Endodermal cell (in vitro differentiated cells): ENCODE measurements around the gene LPP. TPM values are rescaled to one million over a fixed set of nuclear protein-coding genes. Genes with fewer than 3 reads are reported as not detected.

Experiments used
- DNase-seq: peaks from one replicate; pipeline ENCODE4 v3.0.0-alpha.2; 2017
- H3K27ac ChIP-seq: 2 replicates; pipeline ENCODE4 v1.5.1; 2013; ENCODE audit warnings: mild to moderate bottlenecking, low read depth, low read length, moderate library complexity
- H3K27me3 ChIP-seq: 2 replicates; pipeline ENCODE4 v1.6.1; 2013; ENCODE audit warnings: mild to moderate bottlenecking, low read length, moderate library complexity; ENCODE audit not compliant: insufficient read depth, control insufficient read depth, poor library complexity, severe bottlenecking
- H3K36me3 ChIP-seq: 2 replicates; pipeline ENCODE4 v1.7.0; 2013; ENCODE audit warnings: mild to moderate bottlenecking, low read length, moderate library complexity; ENCODE audit not compliant: control insufficient read depth, insufficient read depth
- H3K4me1 ChIP-seq: one replicate; pipeline ENCODE4 v1.7.0; 2013; ENCODE audit warnings: low read length; ENCODE audit not compliant: control insufficient read depth, insufficient read depth
- H3K4me3 ChIP-seq: 2 replicates; pipeline ENCODE4 v1.5.1; 2013; ENCODE audit warnings: mild to moderate bottlenecking, low read length, moderate library complexity
- H3K9ac ChIP-seq: 2 replicates; pipeline ENCODE4 v1.6.1; 2013; ENCODE audit warnings: mild to moderate bottlenecking, low read length, moderate library complexity; ENCODE audit not compliant: poor library complexity, severe bottlenecking; ENCODE audit errors: extremely low read depth
- H3K9me3 ChIP-seq: 2 replicates; pipeline ENCODE4 v1.6.1; 2013; ENCODE audit warnings: mild to moderate bottlenecking, low read length, moderate library complexity; ENCODE audit not compliant: control insufficient read depth
- H3K27ac Mint-ChIP-seq: 2 replicates; pipeline ENCODE4 v1.8.0; 2020; ENCODE audit warnings: mixed read lengths
- H3K27me3 Mint-ChIP-seq: 2 replicates; pipeline ENCODE4 v1.8.0; 2021; ENCODE audit warnings: mild to moderate bottlenecking, mixed read lengths; ENCODE audit not compliant: insufficient read depth
- H3K36me3 Mint-ChIP-seq: 2 replicates; pipeline ENCODE4 v1.8.0; 2020; ENCODE audit warnings: low read depth, mixed read lengths
- H3K4me1 Mint-ChIP-seq: 2 replicates; pipeline ENCODE4 v1.8.0; 2020; ENCODE audit warnings: mixed read lengths
- H3K4me3 Mint-ChIP-seq: 2 replicates; pipeline ENCODE4 v1.8.0; 2020; ENCODE audit warnings: mild to moderate bottlenecking, moderate library complexity, mixed read lengths
- H3K9me3 Mint-ChIP-seq: 2 replicates; pipeline ENCODE4 v1.8.0; 2020; ENCODE audit warnings: mild to moderate bottlenecking, mixed read lengths
- WGBS, 2 experiments: methylation state at CpG; one replicate each; pipeline versions ENCODE4 v1.1.5 to v1.1.7; 2013; ENCODE audit warnings: missing lambda C conversion rate in 2 of 2, mixed read lengths in 1 of 2; ENCODE audit not compliant: insufficient coverage in 1 of 2, insufficient read length in 1 of 2; 5-methylcytosine and 5-hydroxymethylcytosine counted together
- total RNA-seq, 2 donors: library from RNA; stranded (reverse); fragmentation: NEBNext Ultra II Directional in 1 of 2; extraction: Animal tissue kit (Norgen Biotek cat#: 25700) in 1 of 2; gene quantifications; 2 replicates in 1 of 2; 3 replicates in 1 of 2; pipeline ENCODE4 v1.2.1, GENCODE V29; 2021
- TF ChIP-seq, protein P1 (sequence below): fragments of 200-600 bp; sonication (generic); conservative IDR thresholded peaks from 2 replicates; pipeline ENCODE4 v1.5.0; 2021; ENCODE audit warnings: antibody characterized with exemption, mild to moderate bottlenecking

LPP gene
- total RNA-seq, 2 donors from 2014 or later: 78.0 to 105 TPM

DNA sequence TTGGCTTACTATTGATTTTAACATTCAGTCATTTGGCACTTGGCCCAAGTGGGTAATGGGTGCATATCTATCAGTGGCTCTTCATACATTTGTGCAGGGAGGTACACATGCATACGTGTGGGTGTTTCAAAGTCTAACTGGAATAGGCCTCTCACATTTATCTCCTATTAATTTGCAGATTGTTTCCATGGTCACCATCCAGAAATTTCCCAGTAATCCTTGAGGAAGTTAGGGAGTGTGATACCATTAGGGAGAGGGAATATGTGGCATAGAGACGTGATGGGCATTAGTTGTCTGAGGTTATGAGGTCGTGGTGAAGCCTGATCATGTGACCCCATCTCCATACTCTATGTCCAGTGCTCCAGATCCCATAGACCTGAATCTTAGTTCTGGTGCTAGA, 102.8 kb downstream of the LPP start:
- TF ChIP-seq, protein P1, sequence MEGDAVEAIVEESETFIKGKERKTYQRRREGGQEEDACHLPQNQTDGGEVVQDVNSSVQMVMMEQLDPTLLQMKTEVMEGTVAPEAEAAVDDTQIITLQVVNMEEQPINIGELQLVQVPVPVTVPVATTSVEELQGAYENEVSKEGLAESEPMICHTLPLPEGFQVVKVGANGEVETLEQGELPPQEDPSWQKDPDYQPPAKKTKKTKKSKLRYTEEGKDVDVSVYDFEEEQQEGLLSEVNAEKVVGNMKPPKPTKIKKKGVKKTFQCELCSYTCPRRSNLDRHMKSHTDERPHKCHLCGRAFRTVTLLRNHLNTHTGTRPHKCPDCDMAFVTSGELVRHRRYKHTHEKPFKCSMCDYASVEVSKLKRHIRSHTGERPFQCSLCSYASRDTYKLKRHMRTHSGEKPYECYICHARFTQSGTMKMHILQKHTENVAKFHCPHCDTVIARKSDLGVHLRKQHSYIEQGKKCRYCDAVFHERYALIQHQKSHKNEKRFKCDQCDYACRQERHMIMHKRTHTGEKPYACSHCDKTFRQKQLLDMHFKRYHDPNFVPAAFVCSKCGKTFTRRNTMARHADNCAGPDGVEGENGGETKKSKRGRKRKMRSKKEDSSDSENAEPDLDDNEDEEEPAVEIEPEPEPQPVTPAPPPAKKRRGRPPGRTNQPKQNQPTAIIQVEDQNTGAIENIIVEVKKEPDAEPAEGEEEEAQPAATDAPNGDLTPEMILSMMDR: no peak
- H3K9me3 Mint-ChIP-seq: peaks cover 5% of the 10 kb centered on the region
- no peak for DNase-seq
- no peak overlapping the region for H3K27ac Mint-ChIP-seq
- Histone ChIP-seq H3K27ac (no peak overlapping the region), H3K4me3 (no peak overlapping the region), H3K9ac (no peak overlapping the region), H3K4me1 (peaks cover 8% of the 10 kb centered on the region), H3K27me3 (no peaks in the 10 kb centered on the region), H3K36me3 (peaks cover 26% of the 10 kb centered on the region), H3K9me3 (no peaks in the 10 kb centered on the region)
- no peaks in the 10 kb centered on the region for H3K27me3 Mint-ChIP-seq
- peaks cover 5% of the 10 kb centered on the region for H3K36me3 Mint-ChIP-seq
- peaks cover 16% of the 10 kb centered on the region for H3K4me1 Mint-ChIP-seq
- H3K4me3 Mint-ChIP-seq: no peak overlapping the region
- 93 to 94% methylated on average over 2 to 3 of the region's 3 CpGs for WGBS, 2 experiments

DNA sequence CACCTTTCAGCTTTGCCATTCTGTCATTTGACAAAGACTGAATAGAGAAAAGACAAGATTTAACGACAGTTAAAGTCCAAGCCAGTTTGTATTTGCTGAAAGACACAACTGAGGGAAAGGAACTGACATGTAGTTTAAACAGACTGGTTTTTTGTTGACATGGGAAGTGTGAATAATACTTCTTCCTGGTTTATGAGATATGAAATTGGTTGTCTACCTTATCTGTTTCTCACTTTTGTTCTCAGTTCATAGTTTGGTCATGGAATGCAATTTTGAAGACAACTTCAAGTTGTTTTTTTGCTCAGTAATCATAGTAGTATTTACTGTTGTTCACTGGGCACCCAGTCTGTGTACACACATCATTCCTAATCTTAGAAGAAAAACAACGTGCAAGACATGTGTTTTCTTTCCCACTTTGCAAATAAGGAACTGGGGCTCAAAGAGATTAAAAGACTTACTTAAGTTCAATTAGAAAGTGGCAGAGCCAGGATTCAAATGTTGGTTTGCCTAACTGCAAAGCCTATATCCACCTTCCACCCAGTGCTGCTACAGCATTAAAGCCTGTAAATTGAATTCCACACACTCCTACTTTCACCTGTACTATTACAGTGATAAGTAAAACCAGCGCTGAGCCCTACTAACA, 103.5 kb downstream of the LPP start:
- H3K9me3 ChIP-seq: no peaks in the 10 kb centered on the region
- H3K9ac ChIP-seq: no peak overlapping the region
- no peak for DNase-seq
- TF ChIP-seq, protein P1: no peak
- Mint-ChIP-seq H3K4me3 (no peak overlapping the region), H3K4me1 (peaks cover 16% of the 10 kb centered on the region), H3K36me3 (peaks cover under 1% of the 10 kb centered on the region), H3K27me3 (no peaks in the 10 kb centered on the region), H3K27ac (no peak overlapping the region), H3K9me3 (peaks cover under 1% of the 10 kb centered on the region)
- no peak overlapping the region for H3K4me3 ChIP-seq
- H3K36me3 ChIP-seq: peaks cover 24% of the 10 kb centered on the region
- no peaks in the 10 kb centered on the region for H3K27me3 ChIP-seq
- H3K4me1 ChIP-seq: peaks cover 8% of the 10 kb centered on the region
- 94% methylated on average over 2 to 3 of the region's 3 CpGs for WGBS, 2 experiments
- no peak overlapping the region for H3K27ac ChIP-seq

DNA sequence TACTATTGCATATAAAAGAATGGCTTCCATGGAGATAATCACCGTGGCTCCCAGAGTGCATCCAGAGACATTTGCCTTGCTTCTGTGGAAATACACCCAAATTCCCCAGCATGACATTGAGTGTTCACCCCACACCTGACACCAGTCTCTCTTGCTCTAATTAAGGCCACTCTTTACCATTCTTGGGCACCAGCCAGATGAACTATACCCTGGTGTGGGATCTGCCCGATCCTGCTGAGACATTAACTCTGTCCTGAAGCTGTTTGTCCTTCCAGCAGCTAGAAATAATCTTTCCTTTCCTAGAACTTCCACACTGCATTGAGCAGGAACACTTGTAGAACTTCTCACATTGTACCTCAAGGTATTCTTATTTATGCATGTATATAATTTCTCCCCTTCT, 105.2 kb downstream of the LPP start:
- no peaks in the 10 kb centered on the region for H3K9me3 ChIP-seq
- H3K27ac ChIP-seq: no peak overlapping the region
- Mint-ChIP-seq H3K4me3 (no peak overlapping the region), H3K27ac (no peak overlapping the region), H3K9me3 (no peaks in the 10 kb centered on the region), H3K36me3 (no peaks in the 10 kb centered on the region), H3K27me3 (no peaks in the 10 kb centered on the region), H3K4me1 (peaks cover 12% of the 10 kb centered on the region)
- peaks cover 24% of the 10 kb centered on the region for H3K36me3 ChIP-seq
- no peaks in the 10 kb centered on the region for H3K27me3 ChIP-seq
- no peak overlapping the region for H3K9ac ChIP-seq
- WGBS, 2 experiments: 92 to 100% methylated on average over 1 to 2 of the region's 2 CpGs
- H3K4me3 ChIP-seq: no peak overlapping the region
- TF ChIP-seq, protein P1: no peak
- no peak for DNase-seq
- H3K4me1 ChIP-seq: peaks cover 10% of the 10 kb centered on the region
